CD4-positive, alpha-beta T cell treated with Interleukin-4 for 1 hour (primary cell): ENCODE measurements around the gene GANC.
"Not testable (repeated sequence)": the region's sequence is repeated elsewhere in the genome, so short reads cannot be mapped to it uniquely, and the experiment has no call there.

Source experiments
- DNase-seq, 2 donors: peaks; one replicate each; pipeline ENCODE4 v3.0.0-alpha.2; 2020 to 2022

Gene GANC

GRCh38 chr15:42285034-42285433 is 12.0 kb downstream of the GANC start:
- no peak for DNase-seq

DNA sequence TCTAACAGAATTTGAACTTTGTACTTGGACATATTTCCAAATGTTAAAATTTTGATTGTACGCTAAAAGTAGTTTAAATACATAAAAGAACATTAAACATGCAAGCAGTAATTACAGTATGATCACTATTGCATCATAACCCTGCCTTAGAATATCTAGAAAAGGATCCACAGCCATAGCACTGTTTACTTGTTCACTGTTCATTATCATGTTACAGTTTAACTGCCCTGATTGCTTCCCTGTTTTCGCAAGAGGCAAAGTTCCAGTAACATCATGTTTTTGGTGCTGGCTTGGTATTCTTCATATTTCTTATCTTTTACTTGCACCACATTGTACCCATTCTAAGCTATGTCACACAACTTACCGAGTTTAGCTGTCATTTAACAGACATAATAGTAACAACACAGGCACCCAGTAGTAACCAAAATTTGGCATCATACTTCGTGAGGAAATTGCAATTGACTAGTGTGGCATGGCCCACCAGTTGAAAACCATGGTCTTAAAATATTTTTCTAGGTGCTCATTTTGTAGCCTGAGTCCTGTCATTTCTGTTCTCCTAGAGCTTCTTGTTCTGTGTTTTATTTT is 13.5 kb downstream of the GANC start:
- DNase-seq, result no peak

DNA sequence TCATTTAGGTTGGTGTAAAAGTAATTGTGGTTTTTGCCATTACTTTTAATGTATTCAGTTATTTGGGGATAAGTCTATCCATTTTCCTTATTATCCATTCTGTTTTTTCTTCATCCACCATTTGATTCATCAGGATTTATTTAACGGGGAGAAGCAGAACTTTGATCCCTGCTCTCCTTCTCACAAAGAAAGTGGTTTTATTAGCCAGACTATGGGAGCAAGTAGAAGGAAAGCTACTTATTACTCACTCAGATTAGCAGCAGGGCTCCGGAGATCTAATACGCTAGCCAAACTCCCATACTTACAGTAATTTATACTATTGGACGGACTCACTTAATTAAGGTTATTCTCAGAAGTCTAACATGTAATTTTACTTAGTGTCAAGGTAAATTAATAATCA is 14.9 kb downstream of the GANC start:
- no peak for DNase-seq

DNA sequence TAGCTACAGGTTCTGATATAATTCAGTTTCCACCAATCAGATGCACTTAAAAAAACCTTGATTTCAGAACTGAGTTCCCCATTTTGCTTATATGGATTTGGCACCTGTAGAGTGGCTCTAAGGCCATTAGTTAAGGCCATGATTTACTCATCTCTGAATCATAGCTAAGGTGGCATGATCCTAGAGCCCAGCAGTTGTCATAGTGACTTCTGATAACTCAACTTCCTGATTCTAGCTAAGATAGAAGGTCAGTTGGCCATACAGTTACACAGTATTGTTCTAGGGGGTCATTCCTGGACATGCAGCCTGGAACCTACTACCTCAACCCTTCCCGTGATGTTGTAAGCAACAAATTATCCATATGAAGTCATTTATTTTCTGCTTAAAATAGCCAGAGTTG is 16.2 kb downstream of the GANC start:
- DNase-seq, result no peak

- DNase-seq, result not testable (repeated sequence)
Observed at GRCh38 chr15:42301004-42301403, 28.0 kb downstream of the GANC start.

DNA sequence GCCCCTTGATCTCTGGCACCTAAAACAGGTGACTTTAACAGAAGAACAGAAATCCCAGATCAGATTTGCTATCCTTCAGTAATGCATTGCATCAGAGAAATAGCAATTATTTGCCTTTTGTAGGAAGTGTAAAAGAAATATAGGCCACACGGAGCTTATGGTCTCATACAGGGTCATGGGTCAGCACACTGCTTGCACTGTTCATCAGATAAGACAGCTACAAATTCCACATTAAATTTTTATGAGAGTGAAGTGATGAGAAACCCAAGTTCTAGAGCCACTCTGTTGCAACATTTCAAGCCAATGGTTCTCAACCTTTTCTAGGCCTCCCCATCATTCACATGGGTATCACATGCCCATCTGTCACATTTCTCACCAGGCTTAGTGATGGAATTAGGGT is 33.7 kb downstream of the GANC start:
- no peak for DNase-seq

- no peak for DNase-seq
Observed at GRCh38 chr15:42313463-42313862, 40.5 kb downstream of the GANC start.

DNA sequence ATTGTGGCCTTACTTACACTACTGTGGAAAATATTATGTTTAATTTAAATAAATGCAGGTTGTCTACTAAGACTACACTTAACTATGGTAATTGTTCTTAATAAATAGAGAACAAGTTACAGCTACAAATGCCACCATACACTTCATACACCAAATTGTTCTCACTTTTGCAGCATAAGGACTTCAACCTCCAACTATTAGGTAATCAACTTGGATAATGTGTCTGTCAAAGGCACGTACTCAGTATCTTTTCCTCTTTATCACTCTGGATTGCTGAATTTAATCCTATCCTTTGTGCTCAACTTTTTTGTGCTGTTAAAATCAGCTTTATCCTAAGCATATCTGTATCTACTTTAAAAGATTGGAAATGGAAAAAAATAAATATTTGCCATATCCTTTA is 41.8 kb downstream of the GANC start:
- DNase-seq, result no peak

DNA sequence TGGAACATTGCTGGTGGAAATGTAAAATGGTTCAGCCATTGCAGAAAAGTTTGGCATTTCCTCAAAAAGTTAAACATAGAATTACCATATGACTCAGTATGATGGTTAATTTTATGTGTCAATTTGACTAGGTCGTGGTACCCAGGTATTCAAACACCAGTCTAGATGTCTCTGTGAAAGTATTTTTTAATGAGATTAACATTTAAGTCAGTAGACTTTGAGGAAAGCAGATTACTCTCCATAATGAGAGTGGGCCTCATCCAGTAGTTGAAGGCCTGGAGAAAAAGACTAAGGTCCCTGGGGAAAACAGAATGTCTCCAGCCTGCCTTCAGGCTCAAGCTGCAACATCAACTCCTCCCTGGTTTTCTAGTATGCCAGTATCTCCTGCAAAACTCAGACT is 42.5 kb downstream of the GANC start:
- no peak for DNase-seq

DNA sequence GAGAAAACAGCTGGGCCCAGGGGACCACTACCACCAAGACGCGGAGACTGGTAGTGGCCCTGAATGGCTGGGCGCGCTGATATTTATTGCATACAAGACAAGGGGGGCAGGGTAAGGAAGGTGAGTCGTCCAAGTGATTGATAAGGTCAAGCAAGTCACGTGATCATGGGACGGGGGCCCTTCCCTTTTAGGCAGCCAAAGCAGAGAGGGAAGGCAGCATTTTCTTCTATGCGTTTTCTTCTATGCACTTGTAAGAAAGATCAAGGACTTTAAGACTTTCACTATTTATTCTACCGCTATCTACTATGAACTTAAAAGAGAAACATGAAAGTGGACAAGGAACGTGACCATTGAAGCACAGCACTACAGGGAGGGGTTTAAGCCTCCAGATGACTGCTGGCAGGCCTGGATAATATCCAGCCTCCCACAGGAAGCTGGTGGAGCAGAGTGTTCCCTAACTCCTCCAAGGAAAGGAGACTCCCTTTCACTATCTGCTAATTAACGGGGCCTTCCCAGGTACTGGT is 43.3 kb downstream of the GANC start:
- not testable (repeated sequence) for DNase-seq

DNA sequence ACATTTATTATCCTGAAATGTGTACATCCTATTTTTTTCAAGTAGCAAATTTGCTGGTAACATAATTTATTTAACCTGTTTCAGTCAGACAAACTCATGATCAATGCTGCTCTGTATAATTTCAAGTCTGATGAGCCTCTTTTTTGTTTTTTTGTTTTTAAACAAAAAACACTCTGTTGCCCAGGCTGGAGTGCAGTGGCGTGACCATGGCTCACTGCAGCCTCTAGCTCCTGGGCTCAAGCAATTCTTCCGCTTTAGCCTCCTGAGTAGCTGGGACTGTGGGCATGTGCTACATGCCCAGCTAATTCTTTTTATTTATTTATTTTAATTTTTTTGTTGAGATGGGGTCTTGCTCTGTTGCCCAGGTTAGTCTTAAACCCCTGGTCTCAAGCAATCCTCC is 46.2 kb downstream of the GANC start:
- DNase-seq, result no peak

- no peak for DNase-seq
Observed at GRCh38 chr15:42324308-42324707, 51.3 kb downstream of the GANC start.

GRCh38 chr15:42329161-42329560 is 56.2 kb downstream of the GANC start:
- no peak for DNase-seq

GRCh38 chr15:42329992-42330391 is 57.0 kb downstream of the GANC start:
- no peak for DNase-seq

DNA sequence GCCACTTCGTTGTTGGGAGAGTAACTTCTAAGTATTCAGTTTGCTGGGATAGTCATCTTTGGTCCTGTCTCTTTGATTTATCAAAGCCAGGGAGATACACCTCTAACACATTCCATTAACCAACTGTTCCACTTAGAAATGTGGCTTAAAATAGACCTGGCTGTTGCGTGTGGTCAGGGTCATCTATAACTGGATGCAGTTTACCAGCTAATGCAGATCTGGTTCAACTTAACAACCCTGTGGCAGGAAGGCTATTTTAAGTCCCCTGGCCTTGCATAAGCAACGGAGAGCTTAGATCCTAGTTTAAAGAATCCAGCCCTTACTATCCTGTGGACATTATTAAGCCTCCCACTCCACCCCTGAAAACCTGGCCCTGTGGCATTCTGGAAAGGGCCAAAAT is 58.2 kb downstream of the GANC start:
- DNase-seq, result no peak

DNA sequence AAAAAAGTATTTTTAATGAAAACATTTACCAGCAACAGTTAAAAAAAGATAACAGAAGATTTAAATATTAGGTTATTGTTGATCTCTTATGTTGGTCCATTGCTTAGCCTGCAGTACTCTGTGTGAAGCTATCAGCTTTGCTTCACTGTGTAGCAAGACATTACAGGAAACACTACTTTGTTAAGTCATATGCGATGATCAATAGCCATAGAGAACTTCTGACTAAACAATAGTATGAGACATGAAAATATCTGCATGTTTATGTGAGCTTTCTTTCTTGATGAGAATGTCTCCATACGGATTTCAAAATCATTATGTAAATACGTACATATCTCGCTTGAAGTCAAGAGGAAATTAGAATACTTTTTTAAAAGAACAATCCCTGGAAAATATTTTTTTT is 59.3 kb downstream of the GANC start:
- DNase-seq, result no peak

DNA sequence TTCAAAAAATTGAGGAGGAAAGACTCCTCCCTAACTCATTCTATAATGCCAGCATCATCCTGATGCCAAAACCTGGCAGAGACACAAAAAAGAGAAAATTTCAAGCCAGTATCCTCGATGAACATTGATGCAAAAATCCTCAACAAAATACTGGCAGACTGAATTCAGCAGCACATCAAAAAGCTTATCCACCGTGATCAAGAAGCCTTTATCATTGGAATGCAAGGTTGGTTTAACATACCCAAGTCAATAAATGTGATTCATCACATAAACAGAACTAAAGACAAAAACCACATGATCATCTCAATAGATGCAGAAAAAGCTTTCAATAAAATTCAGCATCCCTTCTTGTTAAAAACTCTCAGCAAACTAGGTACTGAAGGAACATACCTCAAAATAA is 62.1 kb downstream of the GANC start:
- no peak for DNase-seq

GRCh38 chr15:42336650-42337049 is 63.6 kb downstream of the GANC start:
- DNase-seq, result not testable (repeated sequence)

DNA sequence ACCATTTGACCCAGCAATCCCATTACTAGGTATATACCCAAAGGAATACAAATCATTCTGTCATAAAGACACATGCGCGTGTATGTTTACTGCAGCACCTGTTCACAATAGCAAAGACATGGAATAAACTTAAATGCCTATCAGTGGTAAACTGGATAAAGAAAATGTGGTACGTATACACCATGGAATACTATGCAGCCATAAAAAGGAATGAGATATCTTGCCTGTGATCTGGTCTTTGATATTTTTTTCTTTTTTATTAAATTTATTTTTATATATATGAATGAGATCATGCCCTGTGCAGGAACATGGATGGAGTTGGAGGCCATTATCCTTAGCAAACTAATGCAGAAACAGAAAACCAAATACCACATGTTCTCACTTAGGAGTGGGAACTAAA is 64.1 kb downstream of the GANC start:
- DNase-seq, result not testable (repeated sequence)

GRCh38 chr15:42338500-42338899 is 65.5 kb downstream of the GANC start:
- no peak for DNase-seq

DNA sequence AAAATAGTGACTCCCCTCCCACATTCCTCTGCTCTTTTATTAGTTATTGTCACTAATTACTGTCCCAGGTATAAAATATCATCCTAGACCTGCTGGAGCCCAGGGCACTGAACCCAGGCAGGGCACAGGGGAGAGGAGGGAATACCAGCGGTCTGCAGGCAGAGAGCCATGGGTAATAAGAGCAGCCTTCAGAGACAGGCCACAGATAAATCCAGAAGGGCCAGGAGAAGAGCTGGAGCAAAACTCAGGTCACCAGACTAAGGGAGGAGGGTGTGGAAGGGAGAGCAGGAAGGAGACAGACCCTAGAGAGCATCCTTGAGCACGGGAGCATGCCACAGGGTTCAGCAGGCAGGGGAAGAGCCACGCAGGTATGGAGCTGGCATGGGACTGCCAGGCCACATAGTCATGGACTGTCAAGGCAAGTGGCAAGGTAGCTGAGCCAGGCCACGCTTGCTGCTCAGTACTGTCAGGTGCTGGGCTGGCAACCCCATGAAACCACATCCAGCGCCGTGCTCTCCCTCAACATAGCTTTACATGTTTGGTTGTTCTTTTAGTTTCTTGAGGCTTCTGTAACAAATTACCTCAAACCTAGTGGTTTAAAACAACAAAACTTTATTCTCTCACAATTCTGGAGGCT is 70.7 kb downstream of the GANC start:
- DNase-seq, result no peak

DNA sequence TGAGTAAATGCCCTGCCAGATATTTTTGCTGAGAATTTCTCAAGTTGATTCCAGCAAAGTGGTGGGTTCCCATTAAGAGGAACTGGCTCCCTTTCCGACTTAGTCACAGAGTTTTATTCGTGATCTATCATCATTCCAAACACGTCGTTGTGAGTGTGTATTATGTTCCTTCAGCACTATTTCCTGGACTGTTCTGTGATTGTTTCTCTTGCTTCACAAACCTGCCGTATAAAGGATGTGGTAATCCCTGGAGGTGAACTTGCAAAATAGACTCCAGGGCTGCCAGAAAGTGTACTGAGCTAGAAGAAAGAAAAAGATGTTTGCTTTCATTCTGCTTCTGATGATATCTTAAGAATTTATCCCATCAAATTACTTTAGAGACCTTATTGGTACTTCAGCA is 71.8 kb downstream of the GANC start:
- no peak for DNase-seq

- no peak for DNase-seq
Observed at GRCh38 chr15:42345504-42345903, 72.5 kb downstream of the GANC start.

DNA sequence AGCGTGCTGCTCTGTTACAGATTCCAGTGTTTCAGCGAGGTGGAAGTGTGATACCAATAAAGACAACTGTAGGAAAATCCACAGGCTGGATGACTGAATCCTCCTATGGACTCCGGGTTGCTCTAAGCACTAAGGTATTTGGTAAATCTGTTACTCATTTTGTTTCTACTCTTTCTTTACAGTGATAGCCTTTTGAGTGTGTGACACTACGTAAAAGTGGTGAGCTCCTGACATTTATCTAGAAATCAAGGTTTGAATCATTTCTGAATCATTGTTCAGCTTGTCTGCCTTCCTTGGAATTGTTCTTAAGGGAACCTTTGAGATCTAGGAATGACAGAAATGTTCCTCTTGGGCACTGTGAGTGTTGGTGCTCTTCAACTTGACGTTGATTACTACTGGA is 75.1 kb downstream of the GANC start:
- DNase-seq, result no peak

- no peak for DNase-seq
Observed at GRCh38 chr15:42349186-42349585, 76.2 kb downstream of the GANC start.
